SU-DHL-6 (cell line): Measurements from ENCODE around the gene NFATC2IP.
"Not testable (repeated sequence)": the region's sequence is repeated elsewhere in the genome, so short reads cannot be mapped to it uniquely, and the experiment has no call there.

ENCODE experiments used
- H2AFZ ChIP-seq: fragments of 200-600 bp; sonication (generic); 2 replicates; pipeline ENCODE4 v1.6.1; 2014; ENCODE audit warnings: low read depth, mild to moderate bottlenecking, moderate library complexity, mixed read lengths, antibody characterized with exemption, low read length; ENCODE audit not compliant: severe bottlenecking
- H3F3A ChIP-seq: fragments of 200-600 bp; shearing (Covaris generic); 2 replicates; pipeline ENCODE4 v1.6.0; 2016; ENCODE audit warnings: antibody characterized with exemption, mild to moderate bottlenecking; ENCODE audit not compliant: insufficient read depth
- H3K27ac ChIP-seq: fragments of 200-600 bp; sonication (generic); 2 replicates; pipeline ENCODE4 v1.5.1; 2016; ENCODE audit warnings: low read depth, mild to moderate bottlenecking, low read length, moderate library complexity, mixed read lengths
- H3K27me3 ChIP-seq: fragments of 200-600 bp; sonication (generic), shearing (Covaris generic); 2 replicates; pipeline ENCODE4 v1.6.0; 2014; ENCODE audit warnings: mild to moderate bottlenecking, low read length
- H3K36me3 ChIP-seq: fragments of 200-600 bp; sonication (generic); 2 replicates; pipeline ENCODE4 v1.6.1; 2014; ENCODE audit warnings: mild to moderate bottlenecking, low read length, mixed read lengths
- H3K4me2 ChIP-seq: fragments of 300-600, 200-600 bp; shearing (Covaris generic), sonication (generic); 2 replicates; pipeline ENCODE4 v1.6.0; 2014; ENCODE audit warnings: low read length, low read depth, mild to moderate bottlenecking; ENCODE audit not compliant: poor library complexity, severe bottlenecking
- H3K4me3 ChIP-seq: fragments of 200-600 bp; sonication (generic); 2 replicates; pipeline ENCODE4 v1.5.1; 2014; ENCODE audit warnings: antibody characterized with exemption, low read length, mild to moderate bottlenecking, mixed read lengths; ENCODE audit not compliant: insufficient read depth, poor library complexity, severe bottlenecking
- H3K79me2 ChIP-seq: fragments of 200-600 bp; sonication (generic); 2 replicates; pipeline ENCODE4 v1.6.1; 2014; ENCODE audit warnings: mild to moderate bottlenecking, low read length, moderate library complexity; ENCODE audit not compliant: insufficient read depth
- H3K9ac ChIP-seq: fragments of 200-600 bp; sonication (generic); 2 replicates; pipeline ENCODE4 v1.7.0; 2014; ENCODE audit warnings: mild to moderate bottlenecking, low read length
- H3K9me2 ChIP-seq: fragments of 200-600 bp; sonication (generic); replicated peaks from 2 replicates; pipeline ENCODE4 v1.6.1; 2014; ENCODE audit warnings: low read length; ENCODE audit not compliant: insufficient read depth
- H3K9me3 ChIP-seq: fragments of 200-600 bp; sonication (generic); 2 replicates; pipeline ENCODE4 v1.6.1; 2014; ENCODE audit warnings: low read length, mixed read lengths; ENCODE audit not compliant: insufficient read depth
- H4K20me1 ChIP-seq: fragments of 200-600 bp; sonication (generic); 2 replicates; pipeline ENCODE4 v1.6.1; 2014; ENCODE audit warnings: low read depth, mild to moderate bottlenecking, antibody characterized with exemption, low read length, moderate library complexity, mixed read lengths
- EZH2phosphoT487 ChIP-seq: fragments of 200-600 bp; sonication (generic), shearing (Covaris generic); conservative IDR thresholded peaks from 2 replicates; pipeline ENCODE4 v1.6.1; 2018; ENCODE audit warnings: mild to moderate bottlenecking, antibody characterized with exemption, low read length, moderate library complexity, mixed read lengths
- TF ChIP-seq, protein P1 (sequence below): fragments of 200-600 bp; sonication (generic); IDR thresholded peaks from one replicate; pipeline ENCODE4 v1.5.1; 2017; ENCODE audit warnings: antibody characterized with exemption, mild to moderate bottlenecking, low read length, moderate library complexity; ENCODE audit not compliant: insufficient read depth, poor library complexity, severe bottlenecking

The NFATC2IP gene

DNA sequence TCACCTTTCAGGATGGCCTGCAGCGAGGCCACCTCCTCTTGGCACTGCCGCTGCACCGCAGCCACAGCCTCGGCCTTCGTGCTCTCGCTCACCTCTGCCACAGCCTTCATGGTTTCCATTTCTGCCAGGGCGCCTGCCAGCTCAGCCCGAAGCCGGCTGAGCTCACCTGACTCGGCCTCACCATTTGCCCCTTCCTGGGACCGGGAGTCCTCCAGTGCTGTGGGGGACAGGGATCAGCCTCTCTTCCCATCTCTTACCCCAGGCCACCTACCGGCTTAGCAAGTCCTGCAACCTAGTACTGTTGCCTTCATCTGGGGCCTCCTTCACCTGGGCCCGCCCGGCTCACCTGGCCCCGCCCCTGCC, 26.4 kb upstream of the NFATC2IP start:
- H3F3A ChIP-seq, result peaks cover 29% of the 10 kb centered on the region
- peak overlapping the region; percentile 3 for H2AFZ ChIP-seq
- no peaks in the 10 kb centered on the region for H3K27me3 ChIP-seq
- peak overlapping the region; percentile 97 for H3K9ac ChIP-seq
- no peaks in the 10 kb centered on the region for H3K9me2 ChIP-seq
- peak overlapping the region; percentile 72 for H3K4me3 ChIP-seq
- H3K9me3 ChIP-seq, result no peaks in the 10 kb centered on the region
- H3K27ac ChIP-seq, result peak overlapping the region; percentile 90
- no peaks in the 10 kb centered on the region for H3K36me3 ChIP-seq
- H3K79me2 ChIP-seq, result peaks cover 7% of the 10 kb centered on the region; the same call in 1 of the 2 replicates
- no peak for TF ChIP-seq EZH2phosphoT487
- TF ChIP-seq, protein P1, sequence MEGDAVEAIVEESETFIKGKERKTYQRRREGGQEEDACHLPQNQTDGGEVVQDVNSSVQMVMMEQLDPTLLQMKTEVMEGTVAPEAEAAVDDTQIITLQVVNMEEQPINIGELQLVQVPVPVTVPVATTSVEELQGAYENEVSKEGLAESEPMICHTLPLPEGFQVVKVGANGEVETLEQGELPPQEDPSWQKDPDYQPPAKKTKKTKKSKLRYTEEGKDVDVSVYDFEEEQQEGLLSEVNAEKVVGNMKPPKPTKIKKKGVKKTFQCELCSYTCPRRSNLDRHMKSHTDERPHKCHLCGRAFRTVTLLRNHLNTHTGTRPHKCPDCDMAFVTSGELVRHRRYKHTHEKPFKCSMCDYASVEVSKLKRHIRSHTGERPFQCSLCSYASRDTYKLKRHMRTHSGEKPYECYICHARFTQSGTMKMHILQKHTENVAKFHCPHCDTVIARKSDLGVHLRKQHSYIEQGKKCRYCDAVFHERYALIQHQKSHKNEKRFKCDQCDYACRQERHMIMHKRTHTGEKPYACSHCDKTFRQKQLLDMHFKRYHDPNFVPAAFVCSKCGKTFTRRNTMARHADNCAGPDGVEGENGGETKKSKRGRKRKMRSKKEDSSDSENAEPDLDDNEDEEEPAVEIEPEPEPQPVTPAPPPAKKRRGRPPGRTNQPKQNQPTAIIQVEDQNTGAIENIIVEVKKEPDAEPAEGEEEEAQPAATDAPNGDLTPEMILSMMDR, result no peak
- H4K20me1 ChIP-seq, result no peaks in the 10 kb centered on the region
- H3K4me2 ChIP-seq, result peak overlapping the region; percentile 95

DNA sequence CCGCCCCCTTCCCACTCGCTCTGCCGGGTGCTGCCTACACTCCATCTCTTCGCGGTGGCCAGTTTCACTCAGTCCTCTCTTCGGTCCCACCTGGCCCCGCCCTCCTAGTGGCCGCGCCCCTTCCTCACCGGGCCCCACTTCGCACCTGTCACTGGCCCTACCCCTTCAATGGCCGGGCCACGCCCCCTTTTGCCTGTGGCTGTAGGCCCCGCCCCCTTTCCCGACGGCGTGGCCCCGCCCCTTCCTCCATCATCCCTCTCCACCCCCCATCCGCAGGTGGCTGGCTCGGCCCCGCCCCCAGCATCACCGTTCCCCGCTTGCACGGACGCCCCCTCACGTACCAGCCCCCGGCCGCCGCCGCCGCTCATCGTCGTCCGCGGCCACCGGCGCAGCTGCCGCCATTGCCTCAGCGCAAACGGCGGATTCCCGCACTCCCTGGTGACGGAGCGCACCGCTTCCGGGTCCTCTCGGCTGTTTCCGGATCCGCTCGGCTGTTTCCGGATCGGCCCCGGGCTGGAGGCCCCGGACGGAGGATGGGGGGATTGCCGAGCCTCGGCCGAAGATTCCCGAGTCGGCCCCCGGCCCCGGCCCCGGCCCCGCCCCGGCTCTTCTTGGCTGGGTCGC, 25.9 kb upstream of the NFATC2IP start, which contains the start of gene RABEP2:
Gene RABEP2 (minus strand): TSS at position 477 of the 624 bp plus-strand sequence. CDS start 75 bp downstream, at position 402.
- Histone ChIP-seq H3K9me2 (no peaks in the 10 kb centered on the region), H3F3A (peaks cover 30% of the 10 kb centered on the region), H3K9ac (peak within 1 kb of the TSS; percentile 97), H3K79me2 (peaks cover 7% of the 10 kb centered on the region; the same call in 1 of the 2 replicates), H3K27ac (peak within 1 kb of the TSS; percentile 90), H3K9me3 (no peaks in the 10 kb centered on the region), H3K4me2 (peak within 1 kb of the TSS; percentile 95), H3K4me3 (peak within 1 kb of the TSS; percentile 72), H4K20me1 (no peaks in the 10 kb centered on the region), H3K36me3 (no peaks in the 10 kb centered on the region), H2AFZ (peak within 1 kb of the TSS; percentile 56), H3K27me3 (no peaks in the 10 kb centered on the region)
- no peak for TF ChIP-seq EZH2phosphoT487
- TF ChIP-seq, protein P1, result no peak

DNA sequence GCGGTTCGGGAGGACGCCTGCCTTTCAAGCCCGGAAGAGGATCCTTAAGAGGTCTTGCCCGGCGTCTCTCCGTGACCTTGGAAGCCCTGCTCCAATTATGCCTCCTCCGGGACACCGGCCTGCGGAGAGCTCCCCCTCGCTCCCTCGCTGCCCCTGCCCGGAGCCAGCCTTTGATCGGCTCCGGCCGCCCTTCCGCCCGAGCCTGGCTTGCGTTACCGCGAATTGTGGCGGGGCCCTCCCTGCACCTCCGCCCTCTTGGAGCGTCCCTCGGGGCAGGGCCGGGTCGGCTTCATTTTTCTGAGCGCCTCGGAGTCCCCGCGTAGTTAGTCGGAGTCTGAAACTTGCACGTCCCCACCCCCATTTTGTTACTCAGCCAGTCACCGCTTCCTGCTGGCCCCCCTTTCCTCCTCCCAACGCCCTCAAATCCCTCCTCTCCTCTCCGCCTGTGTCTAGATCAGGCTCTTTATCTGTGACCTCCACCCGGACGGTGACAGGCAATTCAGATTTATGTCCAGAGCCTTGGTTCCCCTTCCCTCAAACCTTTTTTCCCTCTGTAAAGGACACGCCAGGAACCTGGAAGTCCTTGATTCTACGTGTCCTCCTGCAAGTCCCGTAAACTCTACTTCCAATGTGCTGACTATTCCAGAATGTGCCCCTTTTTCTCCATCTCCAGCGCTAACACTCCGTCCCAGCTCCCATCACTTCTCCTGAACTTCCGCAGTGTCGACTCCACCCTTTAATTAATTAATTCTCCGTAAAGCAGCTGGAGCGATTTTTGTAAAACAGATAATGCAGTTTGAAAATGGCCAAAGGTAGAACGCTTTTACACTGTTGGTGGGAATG, 25.1 kb upstream of the NFATC2IP start:
- peaks cover 7% of the 10 kb centered on the region; the same call in 1 of the 2 replicates for H3K79me2 ChIP-seq
- no peaks in the 10 kb centered on the region for H3K9me3 ChIP-seq
- H3K4me3 ChIP-seq, result peak overlapping the region; percentile 72
- H3K27me3 ChIP-seq, result no peaks in the 10 kb centered on the region
- peak overlapping the region; percentile 56 for H2AFZ ChIP-seq
- peaks cover 37% of the 10 kb centered on the region for H3F3A ChIP-seq
- H3K4me2 ChIP-seq, result peak overlapping the region; percentile 95
- no peak for TF ChIP-seq EZH2phosphoT487
- TF ChIP-seq, protein P1, result no peak
- no peaks in the 10 kb centered on the region for H3K9me2 ChIP-seq
- no peaks in the 10 kb centered on the region for H3K36me3 ChIP-seq
- peak overlapping the region; percentile 90 for H3K27ac ChIP-seq
- peak overlapping the region; percentile 97 for H3K9ac ChIP-seq
- no peaks in the 10 kb centered on the region for H4K20me1 ChIP-seq

DNA sequence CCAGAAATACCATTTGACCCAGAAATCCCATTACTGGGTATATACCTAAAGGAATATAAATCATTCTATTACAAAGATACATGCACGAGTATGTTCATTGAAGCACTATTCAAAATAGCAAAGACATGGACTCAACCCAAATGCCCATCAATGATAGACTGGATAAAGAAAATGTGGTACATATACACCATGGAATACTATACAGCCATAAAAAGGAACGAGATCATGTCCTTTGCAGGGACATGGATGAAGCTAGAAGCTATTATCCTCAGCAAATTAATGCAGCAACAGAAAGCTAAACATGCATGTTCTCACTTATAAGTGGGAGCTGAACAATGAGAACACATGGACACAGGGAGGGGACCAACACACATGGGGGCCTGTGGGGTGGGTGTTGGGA, 24.5 kb upstream of the NFATC2IP start:
- not testable (repeated sequence) for H2AFZ ChIP-seq, H3K9me2 ChIP-seq, H3K27me3 ChIP-seq, H3K9me3 ChIP-seq, H4K20me1 ChIP-seq, H3K4me3 ChIP-seq, H3K27ac ChIP-seq, H3K79me2 ChIP-seq, H3K36me3 ChIP-seq
- peak overlapping the region; percentile 95 for H3K4me2 ChIP-seq
- H3F3A ChIP-seq, result peaks cover 44% of the 10 kb centered on the region
- H3K9ac ChIP-seq, result peak overlapping the region; percentile 97
